ENCODE results near the gene BTNL9.

Gene BTNL9

GRCh38 chr5:181054871-181055459 is 14.9 kb downstream of the BTNL9 start:
- Histone ChIP-seq H3K36me3 (no peaks in the 10 kb centered on the region), H3K27ac (no peak overlapping the region), H3K4me1 (peaks cover 0 to 26% (median 19%) of the 10 kb centered on the region in 4 donors), H3K27me3 (peaks cover 0 to 87% of the 10 kb centered on the region in 2 donors), H3K9me3 (no peaks in the 10 kb centered on the region), H3K4me3 (no peak overlapping the region)
- DNase-seq = no peak
- intact Hi-C loops (cut with DNase I; ENCODE audit: low total_unique reads) = no loop called here
- TF ChIP-seq CTCF (IDR thresholded peaks at IDR 0.05) = no peak

- no peaks in the 10 kb centered on the region for H3K9me3 ChIP-seq
- DNase-seq = no peak
- no peak overlapping the region for H3K4me3 ChIP-seq
- H3K27ac ChIP-seq = no peak overlapping the region
- H3K27me3 ChIP-seq = peaks cover 0 to 88% of the 10 kb centered on the region in 2 donors
- intact Hi-C loops (cut with DNase I; ENCODE audit: low total_unique reads) = no loop called here
- no peak for TF ChIP-seq CTCF (IDR thresholded peaks at IDR 0.05)
- peaks cover 0 to 26% (median 19%) of the 10 kb centered on the region in 4 donors for H3K4me1 ChIP-seq
- no peaks in the 10 kb centered on the region for H3K36me3 ChIP-seq
Measured at GRCh38 chr5:181056431-181056830, 16.4 kb downstream of the BTNL9 start.

GRCh38 chr5:181058321-181058720 is 18.3 kb downstream of the BTNL9 start:
- intact Hi-C loops (cut with DNase I; ENCODE audit: low total_unique reads) = no loop called here
- no peak for TF ChIP-seq CTCF (IDR thresholded peaks at IDR 0.05)
- Histone ChIP-seq H3K4me3 (no peak overlapping the region), H3K27me3 (peaks cover 0 to 87% of the 10 kb centered on the region in 2 donors), H3K9me3 (no peaks in the 10 kb centered on the region), H3K27ac (no peak overlapping the region), H3K36me3 (no peaks in the 10 kb centered on the region), H3K4me1 (peaks cover 0 to 14% (median 11%) of the 10 kb centered on the region in 4 donors)
- no peak for DNase-seq

GRCh38 chr5:181058786-181059296 is 18.8 kb downstream of the BTNL9 start:
- Histone ChIP-seq H3K36me3 (no peaks in the 10 kb centered on the region), H3K27me3 (peaks cover 0 to 86% of the 10 kb centered on the region in 2 donors), H3K4me1 (peaks cover 0 to 9% (median 5%) of the 10 kb centered on the region in 4 donors), H3K4me3 (no peak overlapping the region), H3K27ac (no peak overlapping the region), H3K9me3 (no peaks in the 10 kb centered on the region)
- DNase-seq = no peak
- TF ChIP-seq CTCF (IDR thresholded peaks at IDR 0.05) = no peak
- intact Hi-C loops (cut with DNase I; ENCODE audit: low total_unique reads) = no loop called here

GRCh38 chr5:181059297-181060230 is 19.5 kb downstream of the BTNL9 start:
- Histone ChIP-seq H3K27ac (no peak overlapping the region), H3K27me3 (peaks cover 0 to 85% of the 10 kb centered on the region in 2 donors), H3K9me3 (no peaks in the 10 kb centered on the region), H3K4me3 (no peak overlapping the region), H3K4me1 (peaks cover 0 to 7% (median 2%) of the 10 kb centered on the region in 4 donors), H3K36me3 (no peaks in the 10 kb centered on the region)
- no peak for DNase-seq
- TF ChIP-seq CTCF (IDR thresholded peaks at IDR 0.05) = no peak
- intact Hi-C loops (cut with DNase I; ENCODE audit: low total_unique reads) = no loop called here
